Stimulated activated CD8-positive, alpha-beta memory T cell treated with anti-CD3 and anti-CD28 coated beads, Interleukin-4, amount 100 ng/mL, for 4 hours (primary cell): ENCODE data around the gene EDC3.
"Not testable (repeated sequence)": the region's sequence is repeated elsewhere in the genome, so short reads cannot be mapped to it uniquely, and the experiment has no call there.

Experiments
- DNase-seq, 2 donors: peaks; one replicate each; pipeline ENCODE4 v3.0.0-alpha.2; 2020; ENCODE audit warnings: low read depth in 2 of 2, low spot score in 1 of 2

Gene EDC3

DNA sequence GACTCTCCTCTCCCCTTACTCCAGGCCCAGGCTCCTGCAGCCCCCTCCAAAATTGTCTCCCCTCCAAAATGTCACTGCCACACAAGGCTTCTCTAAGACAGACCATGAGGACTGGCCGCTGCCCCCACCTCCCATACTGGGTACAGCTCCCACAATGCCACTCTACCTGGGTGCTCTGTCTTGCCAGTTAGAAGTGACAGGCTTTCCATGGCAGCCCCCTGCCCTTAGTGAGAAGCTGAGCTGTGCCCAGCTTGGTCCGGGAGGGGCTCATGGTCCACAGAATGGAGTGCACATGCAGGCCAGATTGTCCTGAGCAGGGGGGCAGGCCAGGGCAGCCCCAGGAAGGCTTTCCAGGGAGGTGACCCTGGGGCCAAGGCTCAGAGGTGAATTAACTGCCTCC lies 83.1 kb downstream of the EDC3 start:
- DNase-seq: no peak

DNA sequence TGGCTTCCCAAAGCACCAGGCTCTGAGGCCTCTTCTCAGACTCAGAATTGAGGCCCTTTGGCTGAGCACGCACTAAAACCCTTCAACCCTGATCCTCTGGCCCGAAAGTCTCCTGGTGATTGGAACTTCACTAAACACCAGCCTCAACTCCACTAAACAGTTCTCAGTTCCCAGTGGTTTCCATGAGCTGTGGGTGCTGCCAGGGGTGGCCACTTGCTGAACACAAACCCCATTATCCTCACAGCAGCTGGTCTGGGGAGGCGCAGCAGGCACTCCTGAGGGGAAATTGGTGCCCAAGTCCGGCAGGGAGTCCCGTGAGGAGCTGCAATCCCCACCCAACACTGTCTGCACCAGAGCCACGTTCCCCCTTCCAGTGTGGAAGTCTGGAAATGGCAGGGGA lies 84.0 kb downstream of the EDC3 start:
- no peak for DNase-seq

DNA sequence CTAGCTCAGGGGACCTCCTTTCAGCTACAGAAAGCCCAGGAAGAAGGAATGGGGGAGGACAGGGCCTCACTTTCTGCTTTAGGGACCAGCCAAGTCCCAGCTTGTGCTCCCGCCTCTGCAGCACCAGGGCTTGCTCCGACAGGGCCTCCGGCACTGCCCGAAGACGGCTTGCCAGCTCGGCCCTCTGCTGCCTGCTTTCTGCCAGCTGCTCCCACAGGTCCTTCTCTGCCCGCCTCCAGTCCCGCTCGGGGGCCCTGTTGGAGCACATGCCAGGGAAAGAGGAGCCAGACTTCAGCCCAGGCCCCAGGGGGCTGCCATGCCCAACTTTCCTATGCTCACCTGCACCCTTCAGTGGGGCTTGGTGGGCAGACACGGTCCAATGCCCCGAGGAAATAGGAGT lies 84.5 kb downstream of the EDC3 start:
- DNase-seq: no peak

DNA sequence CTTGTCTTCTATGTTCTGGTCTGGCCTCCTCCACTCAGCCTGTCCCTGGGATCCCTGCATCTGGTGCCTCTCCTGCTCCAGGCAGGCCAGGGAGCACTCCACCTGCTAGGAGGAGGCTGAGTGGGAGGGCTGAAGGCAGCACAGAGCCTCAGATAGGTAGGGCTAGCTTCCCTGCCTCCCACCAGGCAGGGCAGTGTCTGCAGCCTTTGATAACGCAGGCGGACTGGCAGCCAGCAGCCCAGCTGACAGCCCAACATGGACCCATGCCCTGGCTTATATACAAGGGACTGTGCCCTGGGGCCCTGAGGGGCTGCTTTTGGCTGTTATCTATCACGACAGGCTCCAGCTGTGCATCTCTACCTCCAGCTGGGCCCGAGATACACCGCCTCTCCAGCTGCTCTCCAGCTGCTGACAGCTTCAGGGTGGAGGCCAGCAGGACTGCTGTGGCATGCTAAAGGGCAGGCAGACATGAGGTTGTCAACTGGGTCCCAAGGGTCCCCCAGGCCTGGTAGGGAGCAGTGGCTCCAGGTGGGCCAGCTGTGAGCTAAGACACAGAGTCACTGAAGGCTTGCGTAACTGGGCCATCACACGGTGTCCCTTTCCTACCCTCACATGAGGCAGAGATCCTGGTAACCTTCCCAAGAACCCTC lies 85.4 kb downstream of the EDC3 start:
- DNase-seq: no peak

DNA sequence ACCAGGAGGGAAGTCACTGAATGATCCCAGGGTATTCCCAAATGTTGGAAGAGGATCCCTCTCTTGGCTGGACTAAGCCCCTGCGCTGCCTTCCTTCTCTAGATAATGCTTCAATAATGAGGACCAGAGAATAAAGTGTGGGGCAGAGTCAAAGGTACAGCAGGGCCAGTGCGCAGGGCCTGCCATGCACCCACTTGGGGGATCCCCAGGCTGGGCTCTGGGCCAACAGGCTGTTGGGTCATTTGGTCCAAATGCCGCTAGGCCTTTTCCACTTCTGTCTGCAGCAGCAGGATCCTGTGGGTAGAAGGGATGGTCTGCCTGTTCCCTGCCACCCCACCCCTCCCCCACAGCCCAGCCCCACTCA lies 85.9 kb downstream of the EDC3 start:
- DNase-seq: no peak

DNA sequence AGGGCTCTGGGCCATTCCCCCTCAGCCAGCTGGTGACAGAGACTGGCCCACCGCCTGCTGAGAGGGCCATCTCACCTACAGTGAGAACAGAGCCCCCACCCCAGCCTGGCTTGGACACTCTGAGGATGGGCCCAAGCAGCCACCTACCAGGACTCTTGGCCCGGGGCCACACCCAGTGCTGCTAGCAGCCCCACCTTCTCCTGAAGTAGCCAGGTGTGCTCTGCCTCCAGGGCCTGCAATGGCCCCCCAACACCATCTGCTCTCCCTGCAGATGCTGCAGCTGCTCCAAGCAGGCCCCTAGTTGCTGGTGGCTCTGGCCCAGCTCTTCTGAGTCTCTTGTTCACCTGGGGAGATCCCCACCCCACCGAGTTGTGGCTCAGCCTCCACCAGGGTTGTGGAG lies 87.0 kb downstream of the EDC3 start:
- no peak for DNase-seq

DNA sequence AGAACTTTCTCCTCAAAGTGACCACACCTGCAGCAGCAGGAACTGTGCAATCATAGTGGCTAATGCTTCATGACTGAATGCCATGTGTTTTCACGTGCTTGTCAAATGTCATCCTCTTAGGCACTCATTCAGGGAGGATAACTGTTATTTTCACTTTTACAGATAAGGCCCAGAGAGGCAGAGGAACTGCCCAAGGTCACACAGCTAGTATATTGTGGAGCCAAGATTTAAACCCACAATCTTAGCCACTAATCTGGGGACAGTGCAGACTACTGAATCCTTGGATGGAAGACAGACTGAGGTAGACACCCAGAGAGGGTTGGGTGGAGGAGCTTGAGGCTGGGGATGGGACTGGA lies 90.1 kb downstream of the EDC3 start:
- no peak for DNase-seq

DNA sequence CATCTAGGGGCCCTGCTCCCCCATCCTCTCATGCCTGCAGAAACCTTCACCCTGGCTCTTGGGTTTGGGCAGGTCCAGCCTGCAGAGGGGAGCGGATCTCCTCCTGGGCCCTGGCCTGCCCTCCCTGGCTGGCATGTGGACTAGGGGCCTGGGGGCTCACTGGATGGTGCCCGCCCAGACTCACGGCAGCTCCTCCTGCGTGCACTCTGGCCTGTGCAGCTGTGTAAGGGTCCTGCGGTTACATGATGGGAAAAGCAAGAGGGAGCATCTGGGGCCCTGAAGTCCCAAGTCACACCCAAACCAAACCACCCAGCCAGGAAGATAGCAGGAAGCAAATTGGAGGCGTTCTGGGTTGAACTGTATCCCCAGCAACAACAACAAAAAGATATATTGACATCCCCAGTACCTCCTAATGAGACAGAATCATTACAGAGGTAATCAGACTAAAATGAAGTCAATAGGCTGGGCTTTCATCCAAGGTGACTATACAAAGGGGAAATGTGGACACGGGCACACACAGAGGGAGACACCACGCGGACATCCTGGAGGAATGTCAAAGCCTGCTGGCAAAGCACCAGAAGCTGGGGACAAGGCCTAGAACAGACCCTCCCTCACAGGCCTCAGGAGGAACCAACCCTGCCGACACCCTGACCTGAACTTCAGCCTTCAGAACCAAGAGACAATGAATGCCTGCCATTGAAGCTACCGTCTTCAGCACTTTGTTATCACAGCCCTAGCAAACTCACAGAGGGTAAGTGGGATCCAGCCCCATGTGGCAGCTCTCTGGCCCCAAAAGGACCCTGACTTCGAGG lies 90.6 kb downstream of the EDC3 start:
- no peak for DNase-seq

DNA sequence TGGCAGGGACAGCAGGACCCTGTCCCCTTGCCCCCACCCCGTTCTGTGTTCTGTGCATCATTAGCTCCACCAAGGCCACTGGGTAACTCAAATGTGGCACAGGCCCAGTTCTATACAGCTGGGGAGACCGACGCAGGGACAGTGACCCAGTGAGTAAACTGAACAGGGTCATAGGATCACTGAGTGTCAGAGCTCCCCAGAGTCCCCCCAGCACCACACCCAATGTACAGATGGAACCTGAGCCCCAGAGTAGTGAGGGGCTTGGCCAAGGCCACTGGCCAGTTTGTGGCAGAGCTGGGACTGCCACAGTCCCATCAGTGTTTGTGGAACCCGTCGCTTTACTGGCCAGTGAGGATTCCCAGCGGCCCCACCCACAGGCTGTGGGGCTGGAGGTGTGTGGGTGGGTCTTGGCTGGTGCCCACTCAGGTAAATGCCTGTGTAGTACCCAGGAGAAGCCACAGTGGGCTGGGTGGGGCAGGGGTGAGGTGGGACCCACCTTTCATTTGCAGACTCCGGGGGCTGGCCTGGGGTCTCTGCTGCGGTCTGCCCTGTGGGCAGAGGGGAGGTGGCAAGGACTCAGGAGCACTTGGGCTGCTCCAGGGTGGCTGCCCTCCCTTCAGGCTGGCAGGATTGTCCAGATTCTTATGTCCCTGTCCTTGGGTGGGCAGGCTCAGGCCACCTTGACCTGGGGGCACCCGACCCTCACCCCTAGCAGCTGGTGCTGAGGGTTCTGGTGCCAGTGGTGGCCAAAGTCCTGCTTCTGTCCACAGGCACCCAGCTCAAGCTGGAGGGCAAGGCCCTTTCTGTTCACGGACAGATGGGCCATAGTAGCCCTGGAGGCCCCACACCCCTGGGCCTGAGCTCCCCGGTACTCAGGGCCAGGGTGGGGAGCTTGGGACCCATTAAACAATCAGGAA lies 91.8 kb downstream of the EDC3 start:
- no peak for DNase-seq

DNA sequence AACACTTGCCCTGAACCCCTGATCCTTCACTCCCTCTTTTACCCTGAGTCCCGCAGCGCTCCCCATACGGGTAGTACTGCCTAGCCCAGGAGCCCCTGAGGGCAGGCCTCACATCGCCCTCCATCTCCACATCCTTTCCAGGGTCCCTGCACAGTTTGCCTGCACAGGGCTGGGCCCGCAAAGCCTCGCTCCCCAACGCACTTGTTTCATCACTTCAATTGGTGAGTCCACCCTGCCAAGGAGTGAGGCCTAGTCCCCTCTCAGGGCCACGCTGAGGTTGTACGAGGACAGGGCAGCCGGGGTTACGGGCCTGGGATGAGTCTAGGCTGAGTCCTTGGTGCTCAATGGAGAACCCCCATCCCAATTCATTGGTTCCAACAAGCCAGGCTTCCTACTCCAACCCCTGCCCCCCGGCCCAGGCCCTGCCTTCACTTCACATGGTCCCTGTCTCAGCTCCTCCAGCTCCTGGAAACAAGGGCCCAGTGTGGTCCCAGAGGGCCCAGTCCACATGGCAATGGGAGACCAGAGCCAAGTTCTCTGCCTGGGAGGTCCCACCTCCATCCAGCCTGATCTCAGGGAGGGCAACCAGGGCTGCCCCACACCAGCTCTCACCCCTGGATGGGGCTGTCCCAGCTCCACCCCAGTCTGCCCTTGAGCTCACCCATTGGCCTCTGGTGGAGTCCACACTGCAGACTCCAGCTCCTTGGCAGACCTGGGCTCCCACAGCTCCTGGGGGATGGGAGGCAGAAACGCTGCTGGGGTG lies 92.6 kb downstream of the EDC3 start:
- DNase-seq: no peak

DNA sequence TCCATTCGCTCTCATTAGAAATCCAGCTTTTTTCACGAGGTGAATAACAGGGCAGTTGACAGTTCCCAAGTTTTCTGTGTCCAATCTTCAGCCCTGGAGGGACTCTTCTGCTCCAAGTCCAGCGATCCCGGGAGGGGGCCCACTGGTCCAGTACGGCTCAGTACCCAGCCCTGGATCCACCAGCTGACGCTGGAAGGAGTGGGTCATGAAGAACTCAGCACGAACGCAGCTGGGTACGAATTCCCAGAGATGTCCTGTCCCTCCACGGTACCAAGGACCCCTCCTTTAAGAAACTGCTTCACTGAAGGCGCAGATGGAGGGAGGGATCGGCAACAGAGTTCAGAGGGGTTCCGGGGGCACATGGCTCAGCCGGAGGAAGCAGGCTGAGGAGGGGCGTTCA lies 96.7 kb downstream of the EDC3 start:
- no peak for DNase-seq

DNA sequence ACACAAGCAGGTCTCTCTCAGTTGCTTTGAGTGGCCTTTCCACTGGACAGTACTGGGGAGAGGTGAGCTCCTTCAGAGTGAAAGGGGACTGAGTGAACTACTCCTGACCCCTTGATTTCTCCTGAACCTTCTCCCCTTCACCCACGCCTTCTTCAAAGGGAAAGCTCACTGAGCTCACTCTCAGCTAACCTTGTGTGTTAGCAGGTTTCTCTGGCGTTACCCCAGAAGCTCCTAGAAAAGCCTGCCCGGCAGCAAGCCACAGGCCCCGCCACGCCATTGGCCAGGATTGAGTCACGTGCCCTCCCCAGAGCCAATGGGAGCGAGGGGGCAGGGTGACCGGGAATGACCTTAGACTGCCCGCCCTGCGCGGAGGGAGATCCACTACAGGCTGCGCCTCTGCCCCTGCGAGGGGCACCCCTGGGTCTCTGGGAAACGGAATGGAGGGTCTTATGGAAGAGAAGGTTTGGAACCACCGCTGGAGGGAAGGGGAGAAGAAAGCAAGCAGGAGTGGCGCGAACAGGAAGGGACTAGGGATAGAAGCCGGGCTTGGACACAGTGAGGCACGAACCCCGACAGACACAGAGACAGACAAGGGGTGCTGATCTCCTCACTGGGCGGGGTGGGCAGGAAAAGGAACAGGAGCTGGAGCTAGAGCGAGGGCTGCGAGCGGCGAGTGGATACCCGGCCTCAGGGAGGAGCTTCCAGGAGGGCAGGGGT lies 97.5 kb downstream of the EDC3 start:
- DNase-seq: peak; percentile 65 to 72

DNA sequence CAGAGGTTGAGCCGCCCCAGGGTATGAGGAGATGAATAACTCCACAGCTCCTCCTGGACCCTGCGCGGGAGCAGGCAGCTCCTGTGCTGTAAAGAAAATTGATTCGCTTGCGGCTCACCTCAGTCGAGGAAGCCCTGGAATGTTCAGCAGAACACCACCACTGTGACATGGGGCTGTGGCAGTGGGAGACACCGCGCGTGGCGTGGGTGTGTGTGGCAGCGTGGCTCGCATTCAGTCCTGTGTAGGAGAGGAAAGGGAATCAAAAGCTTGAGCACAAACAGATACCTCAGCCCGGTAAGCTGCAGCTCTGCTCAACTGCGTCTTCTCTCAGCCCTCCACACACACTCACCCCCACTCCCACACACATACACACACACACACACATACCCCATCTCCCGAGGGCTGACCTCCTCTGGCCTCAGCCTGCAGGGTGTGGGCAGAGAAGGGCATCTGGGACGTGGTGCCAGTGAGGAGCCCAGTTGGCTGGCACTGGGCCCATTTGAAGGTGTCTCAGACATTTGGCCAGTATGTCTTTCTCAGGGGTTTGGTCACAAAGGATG lies 98.6 kb downstream of the EDC3 start:
- DNase-seq: not testable (repeated sequence)

DNA sequence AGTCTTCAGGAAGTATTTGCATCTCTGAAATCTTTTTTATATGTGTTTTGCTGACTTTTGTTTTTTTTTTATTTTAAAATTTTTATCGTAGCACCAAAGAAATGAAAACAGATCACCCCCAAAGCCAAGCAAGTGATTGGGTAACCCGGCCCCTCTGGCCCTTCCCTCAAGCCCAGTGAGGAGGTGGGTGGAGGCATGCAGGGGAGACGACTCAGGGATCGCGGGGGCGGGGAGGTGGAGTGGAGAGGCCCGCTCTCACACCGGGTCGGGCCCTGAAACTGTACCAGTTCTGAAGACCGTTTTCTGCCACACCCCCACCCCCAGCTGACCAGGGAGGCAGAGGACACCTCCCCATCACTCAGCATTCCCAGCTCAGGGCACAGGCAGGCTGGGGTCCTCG lies 99.1 kb downstream of the EDC3 start:
- DNase-seq: not testable (repeated sequence)

DNA sequence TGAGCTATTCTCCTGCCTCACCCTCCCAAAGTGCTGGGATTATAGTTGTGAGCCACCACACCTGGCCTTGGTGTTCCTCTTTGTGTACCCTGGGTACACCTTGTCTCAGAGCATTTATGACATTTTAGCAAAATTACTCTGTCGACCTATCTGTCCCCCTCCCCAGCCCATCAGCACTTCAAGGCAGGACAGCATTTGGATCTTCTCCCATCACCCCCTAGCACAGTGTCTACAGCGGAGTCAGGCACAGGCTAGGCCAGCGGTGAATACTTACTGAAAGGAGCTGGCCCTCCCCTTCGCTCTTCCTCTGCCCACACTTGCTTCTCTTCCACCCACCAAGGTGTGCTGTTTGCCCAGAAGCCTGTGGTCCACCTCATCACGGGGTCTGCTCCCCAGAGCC lies 100.6 kb downstream of the EDC3 start:
- DNase-seq: no peak

DNA sequence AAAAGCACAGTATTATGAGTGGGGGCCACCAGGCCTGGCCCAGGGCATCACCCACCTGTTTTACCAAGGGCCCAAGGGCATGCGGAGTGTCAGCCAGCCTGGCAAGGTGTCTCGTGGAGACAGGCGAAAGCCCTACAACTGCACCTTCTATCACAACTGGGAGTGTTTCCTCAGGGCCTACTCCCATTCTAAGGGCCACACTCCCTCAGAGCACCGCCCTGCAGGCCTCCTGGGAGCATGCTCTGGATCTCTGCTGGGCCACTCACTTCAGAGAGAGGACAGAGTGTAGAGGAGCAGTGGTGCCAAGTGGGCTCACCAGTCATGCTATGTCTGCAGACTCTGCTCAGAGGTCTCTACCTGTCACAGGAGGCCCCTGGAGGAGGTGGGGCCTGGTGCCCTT lies 101.4 kb downstream of the EDC3 start:
- DNase-seq: no peak

DNA sequence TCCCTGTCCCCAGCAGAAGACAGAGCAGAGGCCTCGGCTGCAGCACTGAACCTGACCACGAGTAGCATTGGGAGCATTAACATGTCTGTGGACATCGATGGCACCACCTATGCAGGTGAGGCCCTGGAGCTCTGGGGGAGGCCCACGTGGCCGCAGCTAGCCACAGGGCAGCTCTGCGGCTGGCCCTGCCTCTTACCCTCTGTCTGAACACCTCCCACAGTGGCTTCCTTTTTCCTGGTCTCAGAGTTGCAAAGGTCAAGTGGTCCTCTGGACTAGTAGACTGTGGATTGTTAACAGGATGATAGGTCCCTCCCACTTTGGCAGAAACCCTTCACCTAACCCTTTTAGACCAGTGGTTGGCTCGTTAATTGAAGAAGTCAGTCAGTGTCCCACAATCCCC lies 102.7 kb downstream of the EDC3 start:
- no peak for DNase-seq

DNA sequence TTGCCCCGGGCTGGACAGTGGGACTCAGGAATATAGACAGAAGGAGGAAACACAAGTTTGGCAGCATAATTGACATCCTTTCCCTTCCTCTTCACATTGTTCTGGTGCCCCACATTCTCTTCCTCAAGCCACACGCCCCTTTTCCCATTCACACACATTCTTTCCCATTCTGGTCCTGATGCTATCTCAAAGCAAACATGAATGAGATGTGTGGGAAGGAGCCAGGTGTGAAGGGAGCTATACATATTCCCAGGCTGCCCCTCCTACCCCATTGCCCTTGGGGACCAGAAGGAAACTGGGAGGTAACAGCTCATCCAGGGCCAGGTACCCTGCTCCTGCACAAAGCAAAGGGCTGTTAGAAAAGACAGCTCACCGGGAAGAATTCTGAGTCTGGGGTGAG lies 103.6 kb downstream of the EDC3 start:
- DNase-seq: no peak

DNA sequence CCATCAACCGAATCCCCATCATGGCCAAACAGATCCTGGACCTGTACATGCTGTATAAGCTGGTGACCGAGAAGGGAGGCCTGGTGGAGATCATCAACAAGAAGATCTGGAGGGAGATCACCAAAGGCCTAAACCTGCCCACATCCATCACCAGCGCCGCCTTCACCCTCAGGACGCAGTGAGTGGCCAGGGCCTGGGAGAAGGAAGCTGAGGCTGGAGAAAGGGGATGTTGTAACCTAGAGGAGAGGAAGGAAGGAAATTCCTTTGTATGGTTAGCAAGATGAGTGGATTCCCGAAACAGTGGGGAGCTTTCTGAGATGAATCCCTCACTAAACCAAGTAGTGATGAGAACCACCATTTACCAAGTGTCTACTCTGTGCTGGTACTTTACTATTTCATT lies 106.0 kb downstream of the EDC3 start:
- DNase-seq: no peak

DNA sequence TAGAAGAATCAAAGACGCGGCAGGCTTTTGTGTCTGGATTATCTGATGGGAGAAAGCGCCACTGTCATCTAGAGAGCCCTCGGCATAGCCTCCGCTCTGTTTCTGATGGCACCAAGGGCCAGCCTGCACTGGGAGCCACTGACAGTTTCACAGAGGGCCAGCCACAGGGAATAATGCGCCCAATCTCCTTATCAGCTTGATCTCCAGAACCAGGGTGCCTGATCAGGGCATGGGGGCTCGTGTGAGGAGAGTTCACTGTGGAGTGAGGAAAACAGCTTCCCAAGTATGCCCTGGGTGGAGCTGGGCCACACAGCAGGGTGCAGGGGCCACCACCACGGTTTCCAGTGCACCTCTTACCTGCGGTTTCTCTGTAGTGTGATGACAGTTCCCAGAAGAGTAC lies 110.0 kb downstream of the EDC3 start:
- DNase-seq: no peak
